Measurements from ENCODE around the gene EYS. TPM values are rescaled to one million over a fixed set of nuclear protein-coding genes. Genes with fewer than 3 reads are reported as not detected.

The EYS gene
- total and polyA plus RNA-seq, 2 of the 13 experiments (the other 11 are each of a cell fraction or from before 2014, with no cell fraction given), result 0.04 to 0.07 TPM

- no peaks in the 10 kb centered on the region for H4K20me1 ChIP-seq (ENCODE audit: insufficient read depth, low read length)
- H2AFZ ChIP-seq (ENCODE audit: low read length), result no peak overlapping the region
- no peaks in the 10 kb centered on the region for H3K79me2 ChIP-seq (ENCODE audit: insufficient read depth, low read length)
- no peaks in the 10 kb centered on the region for H3K27me3 ChIP-seq (ENCODE audit: control insufficient read depth in 1 of 2, insufficient read depth in 2 of 2, low read length in 2 of 2)
- ChIA-PET POLR2A (no interaction called here), CTCF (ENCODE audit: low intra/inter-chr PET ratio, low total read pairs) (no interaction called here)
- no peak for DNase-seq (ENCODE audit: low spot score)
- ATAC-seq, result no peak
- in situ Hi-C loops (cut with HindIII; ENCODE audit: extremely low pct_ligation_motif_present, low pct_unique_long_range_greater_than_20kb) (no loop called here), intact Hi-C loops (cut with micrococcal nuclease; ENCODE audit: unreplicated experiment) (no loop called here)
- TF ChIP-seq KLF11 (CRISPR knock-in tag; IDR thresholded peaks at IDR 0.05), result no peak
- no peak for TF ChIP-seq ZNF180 (CRISPR knock-in tag; IDR thresholded peaks at IDR 0.05; ENCODE audit: borderline replicate concordance, low read depth)
- TF ChIP-seq ZNF577 (CRISPR knock-in tag; IDR thresholded peaks at IDR 0.05; ENCODE audit: borderline replicate concordance, low read depth), result no peak
- no peak for TF ChIP-seq SMAD1 (CRISPR knock-in tag; IDR thresholded peaks at IDR 0.05; ENCODE audit: borderline replicate concordance, low read depth)
- no peak for TF ChIP-seq HDAC6 (IDR thresholded peaks at IDR 0.05; ENCODE audit: low read depth, low read length)
- TF ChIP-seq CC2D1A (CRISPR knock-in tag; IDR thresholded peaks at IDR 0.05), result no peak
- no peak for TF ChIP-seq KLF12 (CRISPR knock-in tag; IDR thresholded peaks at IDR 0.05; ENCODE audit: borderline replicate concordance)
- TF ChIP-seq SSRP1 (CRISPR knock-in tag; IDR thresholded peaks at IDR 0.05), result no peak
- no peak for TF ChIP-seq ZSCAN5A (CRISPR knock-in tag; IDR thresholded peaks at IDR 0.05; ENCODE audit: borderline replicate concordance)
- H3K4me2 ChIP-seq (ENCODE audit: low read depth, low read length), result no peak overlapping the region
- H3K27ac ChIP-seq (ENCODE audit: extremely low read length, insufficient read depth, low read length), result no peak overlapping the region
- BruUV-seq (replicated peaks), result no TSS peak
- no peak for FAIRE-seq
- H3K9ac ChIP-seq (ENCODE audit: insufficient read depth, low read depth, low read length), result no peak overlapping the region
- no peaks in the 10 kb centered on the region for H3K4me1 ChIP-seq (ENCODE audit: insufficient read depth, low read length)
- WGBS (ENCODE audit: low lambda C conversion rate), result 37% methylated on average over 2 of the region's 2 CpGs
- H3K36me3 ChIP-seq (replicated peaks in 1 of 2; ENCODE audit: control insufficient read depth in 1 of 2, insufficient read depth in 2 of 2, low read length in 2 of 2), result no peaks in the 10 kb centered on the region
- H3K4me3 ChIP-seq (replicated peaks in 1 of 3; ENCODE audit: insufficient read depth in 1 of 3, low read depth in 2 of 3, low read length in 3 of 3), result no peak overlapping the region
- H3K9me3 ChIP-seq (ENCODE audit: low read length), result no peaks in the 10 kb centered on the region
Observed at GRCh38 chr6:64252256-64252655, 1454.8 kb downstream of the EYS start.

Data from HepG2 (cell line).